PC-9 (cell line): ENCODE measurements around the gene METAP2. TPM values are rescaled to one million over a fixed set of nuclear protein-coding genes. Genes with fewer than 3 reads are reported as not detected.

Source experiments
- BruUV-seq: library from RNA; stranded (reverse); fragments of 400-500 nt; replicated peaks from 2 replicates; lab custom pipeline; 2021; lab: Mats Ljungman, UMichigan
- CTCF ChIA-PET: fragments of 300-600 bp; sonication (Branson Sonifier 250); formaldehyde crosslinking; loops from one replicate; lab custom pipeline; 2022; ENCODE audit warnings: antibody characterized with exemption; lab: Charles Lee
- POLR2A ChIA-PET: fragments of 300-600 bp; sonication (Branson Sonifier 250); formaldehyde crosslinking; loops from one replicate; lab custom pipeline; 2022; ENCODE audit warnings: antibody characterized with exemption; ENCODE audit not compliant: unreplicated experiment; lab: Charles Lee
- DNase-seq, 2 experiments: peaks; one replicate each; pipeline versions ENCODE4 v3.0.0 to v3.0.0-alpha.2; 2015 to 2022; ENCODE audit warnings: mixed read lengths in 1 of 2
- H2AFZ ChIP-seq: fragments of 200-600 bp; sonication (generic); 2 replicates; pipeline ENCODE4 v1.8.1; 2017; ENCODE audit warnings: antibody characterized with exemption
- H3F3A ChIP-seq: fragments of 200-600 bp; sonication (generic); 2 replicates; pipeline ENCODE4 v1.8.1; 2017; ENCODE audit warnings: antibody characterized with exemption, mild to moderate bottlenecking, low read depth; ENCODE audit not compliant: insufficient read depth
- H3K27ac ChIP-seq: fragments of 200-600 bp; sonication (generic); 2 replicates; pipeline ENCODE4 v1.6.1; 2016; ENCODE audit warnings: mixed run types
- H3K27me3 ChIP-seq: fragments of 200-600 bp; sonication (generic); 2 replicates; pipeline ENCODE4 v1.6.1; 2016; ENCODE audit warnings: low read depth, mixed run types; ENCODE audit not compliant: insufficient read depth
- H3K36me3 ChIP-seq: fragments of 200-600 bp; sonication (generic); 2 replicates; pipeline ENCODE4 v1.6.1; 2016; ENCODE audit warnings: low read depth, mixed run types
- H3K4me1 ChIP-seq: fragments of 200-600 bp; sonication (generic); replicated peaks from 2 replicates; pipeline ENCODE4 v1.6.1; 2016; ENCODE audit warnings: mixed run types; ENCODE audit not compliant: insufficient read depth
- H3K4me2 ChIP-seq: fragments of 200-600 bp; sonication (generic); 2 replicates; pipeline ENCODE4 v1.6.1; 2017; ENCODE audit warnings: mixed run types
- H3K4me3 ChIP-seq: fragments of 200-600 bp; sonication (generic); 2 replicates; pipeline ENCODE4 v1.6.1; 2016; ENCODE audit warnings: mixed run types
- H3K79me2 ChIP-seq: fragments of 200-600 bp; sonication (generic); 2 replicates; pipeline ENCODE4 v1.6.1; 2017; ENCODE audit warnings: low read depth, mixed run types
- H3K9me2 ChIP-seq: fragments of 200-600 bp; sonication (generic); 2 replicates; pipeline ENCODE4 v1.8.1; 2017; ENCODE audit warnings: mild to moderate bottlenecking; ENCODE audit not compliant: insufficient read depth
- H3K9me3 ChIP-seq: fragments of 200-600 bp; sonication (generic); 2 replicates; pipeline ENCODE4 v1.8.1; 2016; ENCODE audit warnings: low read depth; ENCODE audit not compliant: insufficient read depth
- H4K20me1 ChIP-seq: fragments of 200-600 bp; sonication (generic); 2 replicates; pipeline ENCODE4 v1.8.1; 2017; ENCODE audit not compliant: insufficient read depth
- CTCF ChIP-seq: fragments of 200-600 bp; sonication (generic); conservative IDR thresholded peaks from 2 replicates; pipeline ENCODE4 v1.6.1; 2017; ENCODE audit warnings: mixed run types, antibody characterized with exemption, mild to moderate bottlenecking, moderate library complexity
- EZH2 ChIP-seq: fragments of 200-600 bp; sonication (generic); IDR thresholded peaks from 2 replicates; pipeline ENCODE4 v1.8.0; 2017; ENCODE audit warnings: antibody characterized with exemption, low read depth
- intact Hi-C: fragments of 100-400 bp; cut with micrococcal nuclease; formaldehyde crosslinking; loops from one replicate; pipeline ENCODE4 v1.10.0; 2022; ENCODE audit not compliant: unreplicated experiment
- total RNA-seq: library from RNA; stranded (reverse); gene quantifications from 2 replicates; pipeline ENCODE4 v1.2.3, GENCODE V29; 2021

METAP2 gene
- total RNA-seq, 1 experiment from 2014 or later = 93.8 TPM

DNA sequence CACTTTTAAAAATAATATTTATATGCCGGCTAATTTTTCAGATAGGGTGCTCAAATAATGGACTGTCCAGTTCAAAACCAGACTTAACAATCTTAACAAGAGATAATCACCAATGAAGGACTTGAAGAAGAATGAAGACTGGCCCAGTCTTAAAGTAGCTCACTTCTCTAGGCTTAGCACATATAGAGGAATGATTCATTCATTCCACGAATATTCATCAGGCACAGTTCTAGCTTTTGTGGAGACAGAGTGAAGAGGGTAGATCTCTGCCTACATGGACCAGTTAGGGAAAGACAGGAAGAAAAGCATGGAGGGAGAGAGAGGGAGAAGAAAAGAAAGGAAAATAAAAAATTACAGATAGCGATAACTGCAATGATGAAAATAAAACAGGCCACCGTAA lies 42.8 kb upstream of the METAP2 start:
- no peak for TF ChIP-seq CTCF
- TF ChIP-seq EZH2 = no peak
- DNase-seq = no peak
- H3K9me3 ChIP-seq = no peaks in the 10 kb centered on the region
- no peak overlapping the region for H3K27ac ChIP-seq
- no peaks in the 10 kb centered on the region for H3F3A ChIP-seq
- no peaks in the 10 kb centered on the region for H3K9me2 ChIP-seq
- H3K79me2 ChIP-seq = no peaks in the 10 kb centered on the region
- no peak overlapping the region for H2AFZ ChIP-seq
- BruUV-seq = no TSS peak
- POLR2A ChIA-PET = no interaction called here
- no peak overlapping the region for H3K4me2 ChIP-seq
- no peaks in the 10 kb centered on the region for H4K20me1 ChIP-seq
- no peaks in the 10 kb centered on the region for H3K27me3 ChIP-seq
- CTCF ChIA-PET = no interaction called here
- H3K36me3 ChIP-seq = no peaks in the 10 kb centered on the region
- intact Hi-C loops = no loop called here
- H3K4me3 ChIP-seq = no peak overlapping the region
- no peaks in the 10 kb centered on the region for H3K4me1 ChIP-seq

DNA sequence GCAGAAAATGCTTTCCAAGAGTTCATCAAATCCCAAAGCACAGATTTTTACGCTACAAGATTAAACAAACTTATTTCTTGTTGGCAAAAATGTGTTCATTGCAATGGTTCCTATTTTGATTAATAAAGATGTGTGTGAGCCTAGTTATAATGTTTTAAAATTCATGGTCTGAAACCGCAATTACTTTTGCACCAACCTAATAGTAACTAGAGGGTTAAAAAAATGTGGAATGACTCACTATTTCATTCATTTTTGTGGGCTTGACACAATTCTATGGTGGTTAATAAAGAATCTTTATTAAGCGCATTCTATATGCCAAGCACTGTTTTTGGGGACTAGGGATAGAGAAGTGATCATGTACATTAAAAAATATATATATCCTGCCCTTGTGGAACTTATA lies 38.6 kb upstream of the METAP2 start:
- no TSS peak for BruUV-seq
- H3K4me2 ChIP-seq = no peak overlapping the region
- ChIA-PET CTCF (no interaction called here), POLR2A (no interaction called here)
- TF ChIP-seq CTCF = no peak
- TF ChIP-seq EZH2 = no peak
- H3K79me2 ChIP-seq = no peaks in the 10 kb centered on the region
- intact Hi-C loops = no loop called here
- no peaks in the 10 kb centered on the region for H3F3A ChIP-seq
- no peaks in the 10 kb centered on the region for H3K9me3 ChIP-seq
- no peak overlapping the region for H3K27ac ChIP-seq
- H3K4me3 ChIP-seq = no peak overlapping the region
- H3K4me1 ChIP-seq = no peaks in the 10 kb centered on the region
- no peaks in the 10 kb centered on the region for H3K27me3 ChIP-seq
- no peaks in the 10 kb centered on the region for H4K20me1 ChIP-seq
- H2AFZ ChIP-seq = no peak overlapping the region
- no peak for DNase-seq
- H3K36me3 ChIP-seq = no peaks in the 10 kb centered on the region
- no peaks in the 10 kb centered on the region for H3K9me2 ChIP-seq

- H3K4me1 ChIP-seq = no peaks in the 10 kb centered on the region
- POLR2A ChIA-PET = interaction anchor here (0.5 kb wide), 1 partner anchor 1069 kb away, joined by 5 read pairs; no protein-coding TSS in a partner anchor
- H3K4me2 ChIP-seq = no peak overlapping the region
- H3K9me3 ChIP-seq = no peaks in the 10 kb centered on the region
- no peak overlapping the region for H2AFZ ChIP-seq
- no peaks in the 10 kb centered on the region for H3K79me2 ChIP-seq
- intact Hi-C loops = no loop called here
- no peak overlapping the region for H3K27ac ChIP-seq
- DNase-seq = no peak
- no peaks in the 10 kb centered on the region for H3K9me2 ChIP-seq
- no peaks in the 10 kb centered on the region for H3K36me3 ChIP-seq
- H3K27me3 ChIP-seq = no peaks in the 10 kb centered on the region
- H3K4me3 ChIP-seq = no peak overlapping the region
- TF ChIP-seq CTCF = no peak
- no peak for TF ChIP-seq EZH2
- H4K20me1 ChIP-seq = no peaks in the 10 kb centered on the region
- CTCF ChIA-PET = no interaction called here
- BruUV-seq = no TSS peak
- H3F3A ChIP-seq = no peaks in the 10 kb centered on the region
Observed at GRCh38 chr12:95437565-95437964, 36.4 kb upstream of the METAP2 start.
